Ramos (cell line): Measurements from ENCODE around the gene PDLIM7.

Experiments used
- in situ Hi-C: fragments of 300-500 bp; cut with MboI; formaldehyde crosslinking; loops from one replicate; pipeline ENCODE4 v1.14.3; 2022; ENCODE audit warnings: low sequenced_read_pairs; ENCODE audit not compliant: unreplicated experiment

The PDLIM7 gene

DNA sequence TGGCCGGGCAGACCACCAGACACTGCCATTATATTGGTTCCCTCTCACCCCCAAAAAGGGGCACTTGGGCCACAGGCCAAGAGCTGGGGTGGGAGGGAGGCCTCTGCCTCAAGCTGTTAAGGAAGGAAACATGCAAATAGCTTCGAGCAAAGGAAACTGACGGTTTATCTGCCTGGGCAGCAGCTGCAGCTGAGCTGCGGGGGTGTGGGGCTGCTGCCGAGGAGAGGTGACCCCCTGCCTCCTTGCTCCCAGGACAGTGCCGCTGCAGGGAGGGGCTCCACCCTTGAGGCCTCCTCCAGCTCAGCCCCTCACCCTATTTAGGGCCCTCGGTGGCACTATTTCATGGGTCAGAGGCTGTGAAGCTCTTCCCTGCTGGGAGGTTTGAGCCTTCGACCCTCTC, 11.4 kb upstream of the PDLIM7 start:
- in situ Hi-C loops, result loop anchor here (10.0 kb wide), 1 partner anchor 606 kb away; the partner anchor contains the start of gene N4BP3

DNA sequence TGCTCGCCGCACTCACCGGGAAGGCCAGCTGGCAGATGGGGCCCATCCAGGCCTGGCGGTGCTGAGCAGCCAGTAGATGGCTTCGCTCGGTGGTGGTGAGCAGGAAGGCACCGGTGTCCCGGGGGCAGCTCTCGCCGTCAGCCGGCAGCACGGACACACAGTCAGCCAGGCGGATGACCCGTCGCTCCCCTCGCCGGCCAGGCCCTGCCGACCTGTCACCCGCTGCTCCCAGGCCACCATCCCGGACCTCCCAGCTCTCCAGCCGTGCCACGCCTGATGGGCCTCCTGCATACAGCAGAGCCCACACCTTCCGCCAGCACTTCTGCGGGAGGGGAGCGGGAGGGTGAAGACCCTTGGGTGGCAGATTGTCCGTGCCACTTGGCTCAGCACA, 10.8 kb upstream of the PDLIM7 start:
- in situ Hi-C loops, result loop anchor here (10.0 kb wide), 1 partner anchor 607 kb away; the partner anchor contains the start of gene N4BP3

DNA sequence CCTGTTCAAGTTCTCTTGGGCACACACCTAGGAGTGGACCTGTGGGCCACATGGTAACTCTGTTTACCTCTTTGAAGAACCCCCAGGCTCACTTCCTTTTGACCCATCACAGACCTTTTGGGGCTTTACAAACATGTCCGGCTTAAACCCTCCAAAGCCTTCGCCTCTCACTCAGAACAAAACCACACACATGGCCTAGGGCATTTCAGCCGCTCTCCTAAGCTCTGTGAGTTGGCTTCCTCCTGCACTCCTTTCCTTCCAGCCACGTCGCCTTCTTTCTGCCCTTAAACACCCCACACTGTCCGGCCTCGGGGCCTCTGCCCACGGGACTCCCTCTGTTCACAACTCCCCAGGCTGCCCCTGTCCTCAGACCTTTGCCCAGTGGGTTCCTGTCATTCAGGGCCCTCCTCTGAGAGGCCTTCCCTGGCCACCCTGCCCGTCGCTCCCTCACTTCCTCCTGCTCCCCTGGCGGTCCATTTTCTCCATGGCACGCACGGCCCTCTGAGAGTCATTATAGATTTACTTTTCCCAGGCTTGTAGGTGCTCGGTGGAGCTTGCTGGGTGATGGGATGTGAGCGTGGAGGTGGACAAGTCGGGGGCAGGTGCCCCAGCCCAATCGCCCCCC, 10.3 kb upstream of the PDLIM7 start:
- in situ Hi-C loops, result loop anchor here (10.0 kb wide), 1 partner anchor 607 kb away; the partner anchor contains the start of gene N4BP3

DNA sequence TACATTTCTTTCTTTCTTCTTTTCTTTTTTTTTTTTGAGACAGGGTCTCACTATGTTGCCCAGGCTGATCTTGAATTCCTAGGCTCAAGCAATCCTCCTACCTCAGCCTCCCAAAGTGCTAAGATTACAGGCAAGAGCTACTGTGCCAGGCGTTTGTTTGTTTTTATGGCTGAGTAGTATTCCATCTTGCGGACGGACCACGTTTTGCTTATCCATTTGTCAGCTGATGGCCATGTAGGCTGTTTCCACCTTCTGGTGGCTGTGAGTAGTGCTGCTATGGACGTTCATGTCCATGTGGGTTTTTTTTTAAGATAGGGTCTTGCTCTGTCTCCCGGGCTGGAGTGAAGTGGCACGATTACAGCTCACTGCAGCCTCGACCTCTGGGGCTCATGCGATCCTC, 9.8 kb upstream of the PDLIM7 start:
- in situ Hi-C loops, result loop anchor here (10.0 kb wide), 1 partner anchor 608 kb away; the partner anchor contains the start of gene N4BP3

DNA sequence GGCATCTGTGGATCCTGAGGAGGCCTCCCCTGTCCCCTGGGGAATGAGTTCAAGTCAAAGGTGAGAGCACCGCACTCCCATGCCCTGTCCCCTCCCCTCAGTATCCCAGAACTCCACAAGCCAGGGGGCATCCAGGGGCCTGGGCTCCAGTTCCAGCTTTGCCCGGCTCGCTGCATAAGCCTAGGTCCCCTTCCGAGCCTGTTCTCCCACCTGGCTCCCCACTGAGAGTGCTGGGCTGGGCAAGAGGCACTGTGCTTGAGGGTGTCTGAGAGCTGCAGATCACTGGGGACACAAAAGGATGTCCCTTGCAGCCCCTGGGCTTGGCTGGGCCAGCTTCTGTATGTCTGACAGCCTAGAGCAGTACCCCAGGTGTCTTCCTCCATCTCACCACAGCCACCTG, 7.7 kb upstream of the PDLIM7 start:
- in situ Hi-C loops, result loop anchor here (10.0 kb wide), 1 partner anchor 610 kb away; the partner anchor contains the start of gene N4BP3

DNA sequence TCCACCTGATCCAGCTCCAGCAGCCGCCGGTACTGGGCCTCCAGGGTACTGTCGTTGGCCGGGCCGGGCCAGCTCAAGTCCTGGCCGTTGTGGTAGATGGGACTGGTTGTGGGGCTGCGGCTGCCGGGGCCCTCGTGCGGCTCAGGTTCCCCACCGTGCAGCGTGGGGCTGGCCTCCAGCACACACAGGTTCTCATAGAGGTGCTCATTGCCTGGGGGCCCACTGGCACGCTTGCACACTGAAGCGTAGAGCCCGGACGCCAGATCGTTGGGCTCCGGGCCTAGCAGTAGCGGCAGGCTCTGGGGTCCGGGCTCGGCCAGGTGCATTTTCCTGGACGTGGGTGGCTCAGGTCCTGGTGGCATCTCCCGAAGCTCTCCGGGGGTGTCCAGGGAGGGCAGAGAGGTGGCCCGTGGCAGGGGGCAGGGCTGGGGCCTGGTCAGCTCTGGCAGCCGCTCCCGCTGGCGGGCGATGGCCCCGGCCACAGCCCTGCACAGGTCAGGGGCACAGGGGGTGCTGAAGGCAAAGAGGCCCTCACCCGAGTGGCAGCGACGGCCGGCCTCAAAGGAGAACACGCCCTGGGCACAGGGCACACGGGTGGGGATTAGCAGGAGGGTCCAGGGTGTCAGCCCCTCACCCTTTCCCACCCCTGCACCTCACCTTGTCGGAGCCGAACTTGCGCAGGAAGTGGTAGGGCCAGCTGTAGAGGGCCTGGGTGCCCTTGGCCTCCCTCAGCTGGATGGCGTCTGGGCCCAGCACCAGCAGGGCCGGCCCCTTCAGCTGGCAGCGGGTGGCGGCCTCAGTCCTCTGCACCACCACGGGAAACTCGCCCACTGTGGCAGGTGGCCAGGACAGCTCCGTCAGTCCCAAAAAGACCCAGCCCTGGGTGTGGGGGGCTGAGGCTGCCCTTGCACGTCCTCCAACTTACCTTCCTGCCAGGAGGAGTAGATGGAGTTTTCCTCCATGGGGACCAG, 7.0 kb upstream of the PDLIM7 start:
- in situ Hi-C loops, result loop anchor here (10.0 kb wide), 1 partner anchor 610 kb away; the partner anchor contains the start of gene N4BP3

DNA sequence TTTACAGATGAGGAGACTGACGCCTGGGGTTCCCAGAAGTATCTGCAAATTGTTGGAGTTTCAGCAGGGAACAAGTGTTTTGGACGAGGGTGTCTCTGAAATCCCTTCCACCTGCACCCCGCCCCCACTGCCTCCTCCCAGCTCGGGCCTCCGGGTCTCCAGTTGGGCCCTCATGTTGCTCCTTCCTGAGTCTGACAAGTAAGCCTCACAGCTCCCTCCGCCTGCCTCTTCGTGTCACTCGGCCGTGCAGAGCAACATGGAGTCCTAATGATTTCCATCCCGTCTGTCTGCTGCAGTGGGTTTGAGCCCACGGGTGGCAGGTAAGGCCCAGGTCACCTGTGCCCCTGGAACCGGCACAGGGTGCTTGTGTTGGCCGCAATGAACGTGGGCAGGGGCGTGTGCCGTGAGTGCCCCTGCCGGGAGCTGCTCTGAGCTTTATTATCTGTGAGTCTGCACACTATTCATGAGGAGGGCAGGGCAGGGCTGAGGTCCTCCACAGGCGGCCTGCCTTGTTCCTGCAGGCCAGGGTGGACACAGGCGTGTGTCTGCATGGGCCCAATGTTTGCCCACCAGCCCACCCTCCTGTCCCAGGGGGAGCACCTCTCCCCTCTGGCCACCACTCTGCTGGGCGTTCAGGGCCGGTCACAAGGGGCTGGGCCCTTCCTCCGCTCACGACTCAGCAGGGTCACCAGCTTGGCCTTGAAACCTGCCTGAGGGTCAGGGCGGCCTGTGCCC, 6.1 kb upstream of the PDLIM7 start:
- in situ Hi-C loops, result loop anchor here (10.0 kb wide), 1 partner anchor 611 kb away; the partner anchor contains the start of gene N4BP3

DNA sequence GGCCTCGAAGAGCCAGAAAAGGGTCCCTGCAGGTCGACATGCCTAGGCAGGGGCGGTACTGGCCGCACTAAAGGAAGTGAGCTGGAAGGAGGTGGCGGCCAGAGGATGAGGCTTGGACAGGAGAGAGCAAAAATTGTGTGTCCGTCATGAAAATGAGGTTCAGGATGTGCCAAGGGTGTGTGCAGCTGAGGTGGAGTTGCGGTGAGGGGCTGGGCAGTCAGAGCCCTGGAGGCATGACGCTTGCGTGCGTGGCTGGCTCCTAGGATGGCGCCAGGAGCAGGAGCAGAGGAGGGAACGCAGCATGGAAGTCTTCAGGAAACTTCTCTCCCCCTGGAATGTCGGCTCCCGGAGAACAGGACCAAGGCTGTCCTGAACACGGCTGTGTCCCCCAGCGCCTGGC, 5.5 kb upstream of the PDLIM7 start:
- in situ Hi-C loops, result loop anchor here (10.0 kb wide), 1 partner anchor 612 kb away; the partner anchor contains the start of gene N4BP3

DNA sequence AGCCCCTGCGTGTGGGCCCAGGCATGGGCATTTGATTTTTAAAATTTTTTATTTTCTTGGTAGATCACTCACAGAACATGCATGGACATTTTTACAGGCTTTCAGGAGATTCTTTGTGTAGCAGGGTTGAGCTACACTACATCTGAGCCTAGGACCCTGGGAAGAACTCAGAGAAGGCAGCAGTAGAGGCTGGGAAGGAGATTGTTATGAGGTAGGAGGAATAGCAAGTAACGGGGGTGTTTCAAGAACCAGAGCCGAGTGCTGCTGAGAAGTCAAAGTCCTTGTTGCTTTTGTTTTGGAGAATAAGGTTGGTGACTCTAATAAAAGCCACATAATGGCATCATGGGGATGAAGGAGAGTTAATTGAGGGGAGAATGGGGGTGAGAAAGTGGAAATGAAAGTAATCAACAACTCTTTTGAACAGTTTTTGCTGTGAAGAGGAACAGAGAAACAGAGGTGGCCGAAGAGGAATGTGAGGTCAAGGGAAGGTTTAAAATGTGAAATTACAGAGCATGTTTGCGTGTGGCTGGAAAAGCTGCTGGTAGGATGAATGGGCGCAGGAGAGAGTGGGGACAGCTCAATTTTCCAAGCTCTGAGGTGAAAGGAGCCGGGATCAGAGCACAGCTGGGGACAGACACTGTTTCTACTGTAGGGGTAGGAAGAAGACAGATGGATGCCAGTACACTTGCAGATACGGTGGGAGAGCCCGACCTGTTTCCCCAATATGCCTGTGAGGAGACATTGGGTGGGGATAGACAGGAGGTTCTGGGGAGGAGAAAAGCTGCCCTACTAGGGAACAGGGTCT, 4.7 kb upstream of the PDLIM7 start:
- in situ Hi-C loops, result loop anchor here (10.0 kb wide), 1 partner anchor 613 kb away; the partner anchor contains the start of gene N4BP3

DNA sequence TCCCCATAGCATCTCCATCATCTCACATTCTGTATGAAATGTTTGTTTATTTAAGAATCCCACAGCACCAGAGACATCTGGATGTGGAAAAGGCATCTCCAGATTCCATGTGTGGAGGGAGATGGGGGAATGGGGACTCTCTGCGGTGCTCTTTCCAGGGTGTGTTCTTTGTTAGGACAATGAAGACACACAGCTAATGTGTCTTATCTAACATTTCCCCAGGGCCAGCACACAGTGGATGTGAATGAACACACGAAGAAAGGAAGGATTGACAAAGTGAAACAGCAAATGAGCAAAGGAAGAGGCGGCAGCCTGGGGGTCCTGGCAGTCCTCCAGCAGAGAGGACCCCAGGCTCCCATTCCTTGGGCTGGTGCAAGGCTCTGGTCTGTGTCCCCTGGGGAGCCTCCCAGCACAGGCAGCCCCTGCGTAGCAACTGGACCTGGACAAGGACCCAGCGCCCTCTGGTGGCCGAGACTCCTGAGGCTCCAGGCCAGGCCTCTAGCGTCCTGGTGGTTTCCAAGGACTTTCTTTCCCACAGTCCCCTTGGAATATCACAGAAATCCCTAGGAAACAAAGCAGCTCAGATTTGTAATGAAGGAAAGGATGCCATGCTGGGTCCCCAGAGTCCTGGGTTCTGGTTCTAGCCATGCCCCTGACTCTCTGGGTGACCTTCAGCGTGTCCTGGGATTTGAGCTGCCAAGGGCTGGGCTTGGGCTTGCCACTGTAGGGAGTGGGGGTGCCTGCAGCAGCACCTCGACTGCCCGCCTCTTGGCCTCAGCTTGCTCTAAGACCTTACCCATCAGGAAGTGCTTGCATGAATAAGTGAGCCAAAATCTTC, 3.5 kb upstream of the PDLIM7 start:
- in situ Hi-C loops, result loop anchor here (10.0 kb wide), 1 partner anchor 614 kb away; the partner anchor contains the start of gene N4BP3

DNA sequence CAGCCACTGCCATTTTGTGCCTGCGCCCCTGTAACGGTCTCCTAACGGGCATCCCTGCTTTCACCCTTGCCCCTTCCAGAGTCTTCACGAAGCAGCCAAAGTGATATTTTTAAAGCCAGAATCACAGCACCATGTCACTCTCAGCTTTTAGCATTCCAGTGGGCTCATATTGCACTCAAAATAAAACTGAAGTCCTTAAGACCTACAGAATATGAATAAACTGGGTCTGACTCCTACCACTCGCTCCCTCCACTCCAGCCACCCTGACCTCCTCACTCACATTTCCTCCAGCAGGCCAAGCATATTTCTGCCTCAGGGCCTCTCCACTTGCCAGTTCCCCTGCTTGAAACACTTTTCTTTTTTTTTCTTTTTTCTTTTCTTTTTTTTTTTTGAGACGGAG, 2.4 kb upstream of the PDLIM7 start:
- in situ Hi-C loops, result loop anchor here (10.0 to 25.0 kb wide), 2 partner anchors 615 to 963 kb away; partner anchors contain the start of genes CDHR2, N4BP3 and RNF44

DNA sequence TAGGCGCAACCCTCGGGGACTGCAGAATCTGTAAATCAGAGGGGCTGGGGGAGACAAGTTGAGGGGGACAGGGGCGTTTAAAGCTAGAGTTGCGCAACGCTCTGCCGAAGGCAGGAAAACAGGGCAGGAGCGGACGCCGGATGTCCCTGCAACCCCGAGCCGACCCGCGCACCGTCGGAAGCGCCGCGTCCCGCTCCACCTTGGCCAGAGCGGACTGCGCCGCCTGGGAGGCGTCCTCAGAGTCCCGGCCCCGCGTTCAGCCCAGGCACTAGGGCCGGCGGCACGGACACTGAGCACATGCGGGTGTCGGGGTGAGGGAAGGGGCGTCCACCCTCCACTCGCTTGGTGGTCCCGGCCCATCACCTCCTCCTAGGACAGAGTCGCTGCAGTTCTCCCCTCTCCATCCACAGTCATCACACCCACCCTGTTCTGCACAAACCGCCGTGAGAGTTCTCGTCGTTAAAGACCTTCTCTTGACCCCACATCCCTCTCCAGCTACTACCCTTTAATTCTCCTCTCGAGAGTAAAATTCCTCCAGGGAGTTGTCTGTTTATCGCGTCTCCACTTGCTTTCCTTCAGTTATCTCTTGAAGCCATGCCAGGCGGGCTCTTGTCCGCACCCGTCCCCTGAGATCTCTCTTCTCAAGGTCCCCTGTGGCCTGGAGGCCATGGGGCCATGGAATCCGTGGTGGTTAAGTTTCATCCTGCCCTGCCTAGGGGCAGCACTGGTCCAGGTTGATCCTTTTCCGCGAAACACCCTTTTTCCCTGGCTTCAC, 796 bp upstream of the PDLIM7 start:
- in situ Hi-C loops, result loop anchor here (25.0 kb wide), 1 partner anchor 961 kb away; the partner anchor contains the start of genes CDHR2 and RNF44

DNA sequence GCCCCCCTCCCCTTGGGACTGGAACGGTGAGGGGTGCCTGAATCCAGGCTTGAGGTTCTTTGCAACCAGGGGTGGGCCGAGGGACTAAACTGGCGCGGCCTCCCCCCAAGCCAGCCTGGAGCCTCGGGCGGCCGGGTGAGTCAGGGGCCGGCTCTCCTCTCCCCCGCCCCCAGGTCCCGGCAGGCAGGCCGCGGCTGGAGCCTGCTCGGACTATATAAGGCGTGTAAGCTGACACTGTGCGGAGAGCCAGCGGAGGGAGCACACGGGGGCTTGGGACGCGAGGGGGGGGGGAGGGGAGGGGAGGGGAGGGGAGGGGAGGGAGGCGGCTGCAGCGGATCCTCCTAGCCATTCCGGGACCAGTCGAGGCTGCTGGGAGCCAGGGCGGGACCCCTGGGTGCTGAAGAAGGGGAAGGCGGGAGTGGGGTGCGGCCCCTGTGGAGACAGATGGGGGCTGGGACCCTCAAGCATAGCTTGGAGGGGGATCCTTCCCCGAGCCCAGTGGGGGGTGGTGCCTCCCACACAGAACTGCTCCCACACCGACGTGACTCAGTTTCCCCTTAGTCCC, 595 bp downstream of the PDLIM7 start:
- in situ Hi-C loops, result loop anchor here (25.0 kb wide), 1 partner anchor 960 kb away; the partner anchor contains the start of genes CDHR2 and RNF44

DNA sequence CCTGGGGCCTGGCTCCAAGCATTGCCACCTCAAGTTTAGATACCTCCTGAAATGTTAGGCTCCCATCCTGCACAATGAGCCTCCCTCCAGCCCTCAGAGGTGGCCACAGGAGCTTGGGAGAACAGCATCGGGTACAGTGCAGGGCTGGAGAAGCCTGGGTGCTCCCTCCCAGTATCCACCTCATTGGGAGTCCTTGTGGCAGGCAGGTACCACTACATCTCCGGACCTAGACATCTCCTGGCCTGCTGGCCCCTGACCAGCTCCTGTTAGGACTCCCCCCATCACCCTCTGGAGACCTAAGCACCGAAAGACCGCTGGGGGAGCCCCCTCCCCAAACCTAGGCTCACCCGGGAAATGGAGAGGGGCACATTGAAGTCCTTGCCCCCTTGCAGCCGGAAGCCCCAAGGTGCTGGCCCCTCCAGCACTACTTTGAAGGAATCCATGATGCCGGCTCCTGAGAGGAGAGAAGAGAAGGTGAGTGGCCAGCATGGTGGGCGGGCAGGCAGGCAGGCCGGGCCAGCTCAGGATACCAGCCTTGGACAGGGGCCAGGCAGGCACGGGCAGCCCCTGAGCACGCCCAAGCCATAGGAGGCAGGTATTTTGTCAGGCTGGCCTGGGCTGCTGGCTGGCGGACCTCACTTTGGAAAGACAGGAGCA, 1.2 kb downstream of the PDLIM7 start:
- in situ Hi-C loops, result loop anchor here (25.0 kb wide), 1 partner anchor 959 kb away; the partner anchor contains the start of genes CDHR2 and RNF44

DNA sequence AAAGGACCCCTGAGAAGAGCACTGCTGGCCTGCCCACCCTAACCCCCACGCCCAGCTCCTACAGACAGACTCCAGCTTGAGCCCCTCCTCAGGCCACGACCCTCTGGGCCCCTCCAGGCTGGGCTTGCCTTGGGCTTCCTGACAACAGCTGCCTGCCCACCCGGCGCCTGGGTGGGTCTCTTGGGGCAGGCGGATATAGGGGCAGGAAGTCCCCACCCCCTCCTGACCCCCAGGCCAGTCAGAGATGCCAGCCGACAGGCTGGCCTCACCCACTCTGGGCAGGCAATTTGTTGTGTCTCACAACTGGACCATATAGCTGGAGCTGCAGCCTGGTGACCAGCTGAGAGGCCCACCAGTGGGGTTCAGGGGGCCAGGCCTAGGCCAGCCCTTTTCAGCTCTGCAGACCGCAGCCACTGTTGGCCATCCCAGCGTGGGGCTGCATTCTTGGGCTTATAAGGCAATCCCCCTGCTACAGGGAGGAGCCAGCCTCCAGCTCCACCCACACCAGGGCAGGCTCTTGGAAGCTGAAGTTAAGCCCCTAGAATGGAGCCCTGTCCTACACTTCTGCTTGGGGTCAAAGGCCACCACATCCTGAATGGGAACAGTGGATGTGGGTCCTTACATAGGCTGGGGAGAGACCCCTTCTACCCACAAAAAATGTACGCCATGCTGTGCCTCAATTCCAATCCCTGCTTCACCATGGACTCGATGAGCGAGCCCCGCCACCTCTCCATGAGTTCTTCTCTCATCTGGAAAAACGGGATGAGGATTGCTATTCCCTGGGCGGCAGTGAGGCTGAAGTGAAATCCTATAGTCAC, 2.0 kb downstream of the PDLIM7 start:
- in situ Hi-C loops, result loop anchor here (25.0 kb wide), 1 partner anchor 958 kb away; the partner anchor contains the start of genes CDHR2 and RNF44
